ENCODE results near the gene OSTN. TPM values are rescaled to one million over a fixed set of nuclear protein-coding genes. Genes with fewer than 3 reads are reported as not detected.

The OSTN gene
- total RNA-seq, 1 donor from 2014 or later = not detected

DNA sequence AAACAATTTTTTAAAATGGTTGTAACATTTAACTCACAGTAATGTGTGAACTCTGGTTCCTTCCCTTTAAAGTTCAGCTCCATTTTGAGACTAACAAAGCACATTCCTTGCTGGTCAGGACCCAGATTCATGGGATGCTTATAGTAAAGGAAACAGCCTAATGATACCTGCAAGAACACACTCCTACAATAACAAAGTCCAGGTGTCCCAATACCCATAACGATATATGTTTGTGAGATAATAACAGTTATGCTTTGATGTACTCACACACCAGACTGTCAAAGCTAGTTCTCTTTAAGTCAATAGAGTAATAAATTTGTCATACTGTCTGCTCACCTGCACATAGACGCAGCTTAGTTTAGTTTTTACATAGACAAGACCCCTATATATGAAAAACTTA, 114.3 kb downstream of the OSTN start:
- H3K9me3 Mint-ChIP-seq (ENCODE audit: unreplicated experiment) = no peaks in the 10 kb centered on the region
- TF ChIP-seq, protein P1, sequence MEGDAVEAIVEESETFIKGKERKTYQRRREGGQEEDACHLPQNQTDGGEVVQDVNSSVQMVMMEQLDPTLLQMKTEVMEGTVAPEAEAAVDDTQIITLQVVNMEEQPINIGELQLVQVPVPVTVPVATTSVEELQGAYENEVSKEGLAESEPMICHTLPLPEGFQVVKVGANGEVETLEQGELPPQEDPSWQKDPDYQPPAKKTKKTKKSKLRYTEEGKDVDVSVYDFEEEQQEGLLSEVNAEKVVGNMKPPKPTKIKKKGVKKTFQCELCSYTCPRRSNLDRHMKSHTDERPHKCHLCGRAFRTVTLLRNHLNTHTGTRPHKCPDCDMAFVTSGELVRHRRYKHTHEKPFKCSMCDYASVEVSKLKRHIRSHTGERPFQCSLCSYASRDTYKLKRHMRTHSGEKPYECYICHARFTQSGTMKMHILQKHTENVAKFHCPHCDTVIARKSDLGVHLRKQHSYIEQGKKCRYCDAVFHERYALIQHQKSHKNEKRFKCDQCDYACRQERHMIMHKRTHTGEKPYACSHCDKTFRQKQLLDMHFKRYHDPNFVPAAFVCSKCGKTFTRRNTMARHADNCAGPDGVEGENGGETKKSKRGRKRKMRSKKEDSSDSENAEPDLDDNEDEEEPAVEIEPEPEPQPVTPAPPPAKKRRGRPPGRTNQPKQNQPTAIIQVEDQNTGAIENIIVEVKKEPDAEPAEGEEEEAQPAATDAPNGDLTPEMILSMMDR (IDR thresholded peaks at IDR 0.05; ENCODE audit: unreplicated experiment) = no peak

DNA sequence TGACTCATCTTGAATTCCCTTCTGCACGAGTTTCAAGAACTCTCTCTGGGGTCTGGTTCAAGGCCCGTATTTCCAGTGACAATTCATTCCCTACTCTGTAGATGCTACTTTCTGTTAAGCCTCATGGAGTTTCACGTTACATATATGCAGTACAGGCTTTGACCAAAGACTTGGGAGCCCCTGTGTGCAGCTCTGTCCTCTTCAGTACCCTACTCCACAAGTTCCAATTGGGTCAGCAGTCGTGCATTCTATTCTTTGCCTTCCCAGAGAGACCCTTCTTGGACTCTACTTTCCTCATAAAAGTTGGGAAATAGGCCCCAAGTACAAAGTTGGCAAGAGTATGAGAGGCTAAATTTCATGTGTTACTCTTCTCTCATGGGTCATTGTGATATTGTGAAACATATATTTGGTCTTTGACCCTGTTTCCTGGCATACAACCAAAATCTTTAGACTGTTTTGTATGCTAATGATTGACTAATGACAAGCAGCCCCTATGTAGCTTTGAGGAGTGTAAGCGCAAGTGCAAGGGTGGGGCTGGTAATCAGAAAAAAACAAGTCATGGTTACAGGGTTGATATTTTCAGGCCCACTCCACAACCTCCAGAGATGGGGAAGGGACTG, 115.2 kb downstream of the OSTN start:
- DNase-seq (ENCODE audit: low spot score) = no peak
- no peak overlapping the region for H3K4me3 Mint-ChIP-seq (ENCODE audit: unreplicated experiment)
- H3K27ac Mint-ChIP-seq (ENCODE audit: unreplicated experiment) = no peak overlapping the region
- H3K36me3 Mint-ChIP-seq (ENCODE audit: low read depth, unreplicated experiment) = no peaks in the 10 kb centered on the region
- TF ChIP-seq, protein P1 (IDR thresholded peaks at IDR 0.05; ENCODE audit: unreplicated experiment) = no peak
- H3K9me3 Mint-ChIP-seq (ENCODE audit: unreplicated experiment) = no peaks in the 10 kb centered on the region
- peaks cover 1% of the 10 kb centered on the region for H3K27me3 Mint-ChIP-seq (ENCODE audit: unreplicated experiment)
- H3K4me1 Mint-ChIP-seq (ENCODE audit: unreplicated experiment) = no peaks in the 10 kb centered on the region

More for the DNA sequence above, 114.3 kb downstream of the OSTN start:
- H3K4me3 Mint-ChIP-seq (ENCODE audit: unreplicated experiment) = no peak overlapping the region
- H3K36me3 Mint-ChIP-seq (ENCODE audit: low read depth, unreplicated experiment) = no peaks in the 10 kb centered on the region
- H3K4me1 Mint-ChIP-seq (ENCODE audit: unreplicated experiment) = no peaks in the 10 kb centered on the region
- DNase-seq (ENCODE audit: low spot score) = no peak
- H3K27me3 Mint-ChIP-seq (ENCODE audit: unreplicated experiment) = peaks cover 1% of the 10 kb centered on the region
- H3K27ac Mint-ChIP-seq (ENCODE audit: unreplicated experiment) = no peak overlapping the region

Other genes with a start within 250 kb of the OSTN start
- gene CCDC50, start 130.2 kb downstream of the OSTN start, total RNA-seq (ENCODE audit: unreplicated experiment) = 63.5 TPM
- not detected for gene UTS2B, start 131.3 kb downstream of the OSTN start, total RNA-seq (ENCODE audit: unreplicated experiment)

Measured in endothelial cell (in vitro differentiated cells).